GM19035 (cell line): Measurements from ENCODE around the gene ZNF584.

Experiments
- ATAC-seq: cut with Tn5 transposase; IDR thresholded peaks from one replicate; pipeline ENCODE4 v1.9.1; 2021; ENCODE audit not compliant: unreplicated experiment

Gene ZNF584

DNA sequence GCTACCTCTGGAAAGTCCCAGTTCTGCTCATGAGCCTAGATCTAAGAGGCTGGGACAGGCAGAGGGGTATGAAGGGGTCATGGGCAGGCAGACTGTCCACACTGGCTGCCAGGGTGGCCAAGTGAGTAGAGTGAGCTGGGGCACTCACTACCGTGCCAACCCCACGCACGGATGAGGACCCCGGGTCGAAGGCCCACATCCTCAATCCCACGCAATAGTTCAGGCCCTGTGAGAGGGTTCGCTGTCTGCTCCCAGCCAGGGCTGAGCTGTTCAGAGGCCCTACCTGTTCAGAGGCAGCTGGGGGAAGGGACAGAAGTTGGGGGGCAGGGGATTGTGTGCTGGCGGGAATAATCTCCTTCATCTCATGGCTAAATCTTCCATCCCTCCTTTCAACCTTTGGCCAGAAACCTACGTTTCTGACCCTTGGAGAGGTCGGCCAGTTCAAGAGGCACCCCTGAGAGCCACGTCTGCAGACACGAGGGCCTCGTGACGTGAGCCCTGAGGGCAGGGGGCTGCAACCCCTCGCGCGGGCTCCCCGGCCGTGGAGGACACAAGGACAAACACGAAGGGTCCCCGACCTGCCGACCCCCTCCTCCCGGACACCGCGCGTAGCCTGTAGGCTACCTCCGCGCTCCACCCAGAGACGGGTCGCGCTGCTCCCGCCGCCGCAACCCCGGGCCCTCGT lies 22.4 kb upstream of the ZNF584 start:
- ATAC-seq = peak; percentile 5

DNA sequence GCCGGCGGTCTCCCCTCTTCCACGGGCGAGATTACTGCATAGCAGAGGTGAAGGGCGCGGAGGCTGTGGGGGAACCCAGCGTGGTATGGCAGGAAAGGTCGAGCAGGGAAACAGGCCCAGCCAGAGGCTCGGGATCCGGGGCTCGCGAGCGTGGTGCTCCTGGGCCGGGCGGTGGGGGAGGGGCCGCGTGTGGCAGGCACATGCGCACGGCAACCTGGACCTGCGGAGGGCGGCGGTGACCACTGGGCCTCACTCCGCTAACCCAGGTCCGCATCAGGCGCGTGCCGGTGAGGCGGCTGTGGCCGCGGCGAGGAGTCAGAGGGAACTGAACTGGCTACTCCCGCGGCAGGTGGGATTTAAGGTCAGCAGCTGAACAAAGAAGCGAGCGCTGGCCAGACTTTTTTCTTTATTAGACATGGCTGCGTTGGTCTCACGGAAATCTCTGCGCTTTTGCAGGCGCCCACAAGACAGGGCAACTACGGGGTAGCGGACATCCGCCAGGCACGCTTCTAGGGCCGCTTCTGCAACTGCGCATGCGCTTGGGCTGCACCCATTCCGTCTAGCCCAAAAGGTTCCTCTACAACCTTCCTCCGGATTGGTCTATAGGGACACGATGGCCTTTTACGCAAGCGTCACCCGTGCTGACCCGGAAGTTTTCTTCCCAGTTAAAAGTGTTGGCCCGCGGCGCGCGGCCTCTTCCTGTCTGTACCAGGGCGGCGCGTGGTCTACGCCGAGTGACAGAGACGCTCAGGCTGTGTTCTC lies 21.7 kb upstream of the ZNF584 start, which contains the start of gene RPS5:
Gene RPS5, plus strand, starts transcription at position 694 of the 762 bp plus-strand sequence. CDS start 869 bp downstream, outside the sequence.
- ATAC-seq = peak; percentile 79

DNA sequence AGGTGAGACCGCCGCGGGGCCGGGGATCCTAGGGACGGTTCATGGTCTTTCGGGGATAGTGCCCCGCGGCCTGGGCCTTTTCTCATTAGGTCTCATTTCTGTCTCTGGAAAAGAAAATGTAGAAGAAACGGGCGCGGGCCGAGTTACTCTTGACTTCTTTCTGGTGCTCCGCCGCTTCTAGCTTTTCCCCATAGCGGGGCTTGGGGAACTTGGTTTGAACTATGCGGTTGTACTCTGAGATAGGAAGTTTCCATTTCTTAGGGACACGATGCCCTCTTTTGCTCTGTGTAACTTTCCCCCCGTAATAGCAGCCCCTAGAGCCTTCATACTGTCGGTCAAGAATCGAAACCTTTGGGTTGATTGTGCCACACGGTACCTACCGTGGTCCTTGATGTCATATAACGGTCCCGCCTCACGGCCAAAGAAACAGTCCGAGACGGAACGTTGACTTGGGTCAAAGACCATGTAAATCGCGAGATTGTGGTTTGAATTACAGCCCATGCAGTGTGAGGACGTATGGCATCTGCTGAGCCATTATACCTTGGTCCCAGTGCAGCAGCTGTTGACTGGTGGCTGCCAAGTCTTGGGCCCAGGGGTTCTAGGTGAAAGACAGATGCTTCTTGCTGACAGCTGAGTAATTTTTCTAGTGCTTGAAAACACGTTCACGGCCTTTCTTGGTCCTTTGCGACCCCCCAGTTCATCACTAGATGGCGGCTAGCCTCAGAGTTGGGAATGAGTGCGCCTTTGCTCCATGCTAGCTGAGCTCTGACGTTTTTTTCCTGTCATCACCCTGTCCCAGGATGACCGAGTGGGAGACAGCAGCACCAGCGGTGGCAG lies 20.9 kb upstream of the ZNF584 start:
- ATAC-seq = no peak

DNA sequence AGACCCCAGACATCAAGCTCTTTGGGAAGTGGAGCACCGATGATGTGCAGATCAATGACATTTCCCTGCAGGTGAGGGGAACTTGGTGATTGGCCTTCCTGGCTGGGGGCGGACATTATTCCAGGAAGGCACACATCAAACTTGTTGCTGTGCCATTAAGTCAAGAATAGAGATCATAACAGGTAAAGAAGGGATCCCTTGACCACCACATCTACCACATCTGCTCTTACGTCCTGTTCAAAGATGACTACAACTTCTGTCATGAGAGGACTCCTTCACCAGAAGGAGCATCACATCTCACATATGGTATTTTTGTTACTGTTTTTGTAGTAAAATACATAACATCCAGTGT lies 20.3 kb upstream of the ZNF584 start:
- ATAC-seq = no peak

DNA sequence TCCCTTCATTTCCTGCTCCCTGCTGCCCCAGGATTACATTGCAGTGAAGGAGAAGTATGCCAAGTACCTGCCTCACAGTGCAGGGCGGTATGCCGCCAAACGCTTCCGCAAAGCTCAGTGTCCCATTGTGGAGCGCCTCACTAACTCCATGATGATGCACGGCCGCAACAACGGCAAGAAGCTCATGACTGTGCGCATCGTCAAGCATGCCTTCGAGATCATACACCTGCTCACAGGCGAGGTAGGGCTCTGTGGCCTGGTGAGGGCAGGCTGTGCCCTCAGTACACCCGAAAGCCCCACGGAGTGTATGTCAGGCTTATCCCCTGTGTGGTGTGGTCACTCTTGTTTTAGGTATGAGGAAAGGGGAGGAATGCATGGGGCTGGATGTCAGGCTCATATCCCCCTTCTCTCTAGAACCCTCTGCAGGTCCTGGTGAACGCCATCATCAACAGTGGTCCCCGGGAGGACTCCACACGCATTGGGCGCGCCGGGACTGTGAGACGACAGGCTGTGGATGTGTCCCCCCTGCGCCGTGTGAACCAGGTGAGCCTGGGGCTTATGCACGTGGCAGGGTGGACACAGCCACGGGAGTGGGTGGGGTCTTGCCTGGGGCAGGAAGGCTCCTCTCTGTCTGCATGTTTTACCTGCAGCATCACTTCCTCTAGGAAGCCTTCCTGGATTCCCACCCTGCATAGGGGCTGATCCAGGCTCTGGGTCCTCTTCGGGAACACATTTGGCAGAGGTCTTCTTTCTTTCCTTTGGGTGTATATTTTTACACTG lies 15.3 kb upstream of the ZNF584 start:
- ATAC-seq = no peak

DNA sequence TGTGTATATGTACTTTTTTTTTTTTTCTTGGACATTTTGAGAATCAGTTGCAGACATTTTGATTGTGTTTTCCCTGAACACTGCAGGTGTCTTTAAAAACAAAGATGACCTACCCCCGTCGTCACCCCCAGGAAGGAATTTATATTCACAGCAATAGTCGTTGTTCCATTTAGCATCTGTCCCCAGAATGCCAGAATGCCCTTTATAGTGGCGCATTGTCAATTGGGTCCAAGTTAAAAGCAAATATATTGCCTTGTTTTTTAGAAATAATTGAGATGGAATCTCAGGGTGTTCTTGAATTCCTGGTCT lies 14.8 kb upstream of the ZNF584 start:
- no peak for ATAC-seq

DNA sequence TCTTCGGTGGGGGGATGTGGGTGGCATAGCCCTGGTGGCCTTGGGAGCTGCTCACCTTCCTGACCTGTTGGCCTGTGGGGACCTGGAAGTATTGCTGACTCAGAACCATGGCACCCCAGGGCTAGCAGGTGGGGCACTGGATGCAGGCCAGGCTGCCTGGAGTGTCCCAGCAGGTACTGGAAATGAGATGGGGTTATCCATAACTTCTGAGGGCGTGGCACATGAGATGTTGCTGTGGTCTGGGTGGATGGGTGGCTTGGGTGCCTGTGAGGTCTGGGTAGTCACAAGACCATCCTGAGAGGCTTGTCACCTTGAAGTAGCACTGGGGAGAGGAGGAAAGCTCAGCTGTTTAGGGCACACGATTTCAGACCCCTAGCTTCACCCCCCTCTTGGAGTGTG lies 13.6 kb upstream of the ZNF584 start:
- ATAC-seq = no peak

DNA sequence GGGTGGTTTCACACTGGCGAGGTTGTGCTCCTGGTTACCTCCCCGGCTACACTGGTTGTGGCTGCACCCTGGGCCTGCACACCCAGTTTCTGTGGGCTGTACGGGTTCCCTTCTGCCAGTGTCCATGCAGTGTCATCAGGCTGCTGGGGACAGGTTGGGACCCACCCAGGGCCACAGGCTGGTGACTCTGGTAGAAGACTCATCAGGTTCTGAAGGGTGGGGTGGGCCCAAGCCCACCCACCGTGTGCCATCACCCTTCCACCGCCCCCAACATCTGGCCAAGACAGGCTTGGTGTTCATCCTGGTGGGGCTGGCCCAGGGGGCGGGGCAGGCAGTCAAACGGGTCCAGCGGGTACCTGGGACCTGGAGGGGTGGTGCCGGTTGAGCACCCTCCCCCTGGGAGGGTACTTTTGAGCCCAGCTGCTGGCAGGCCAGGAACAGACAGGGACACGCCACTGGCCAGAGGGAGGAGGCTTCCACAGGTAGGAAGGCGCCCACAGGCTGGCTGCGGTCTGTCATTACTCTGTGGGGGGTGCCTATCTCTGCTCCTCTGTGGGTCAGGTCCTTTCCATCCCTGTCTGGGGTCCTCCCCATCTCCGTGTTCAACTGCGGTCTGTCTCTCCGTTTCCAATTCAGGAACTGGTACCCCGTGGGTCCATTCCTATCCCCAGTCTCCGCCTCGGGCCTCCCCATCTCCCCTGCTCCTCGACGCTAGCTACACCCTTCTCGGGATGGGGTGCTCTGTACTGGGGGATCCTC lies 13.1 kb upstream of the ZNF584 start, which contains the start of gene RNF225:
Gene RNF225, plus strand, starts transcription at position 437 of the 759 bp plus-strand sequence. CDS start 434 bp downstream, outside the sequence.
- no peak for ATAC-seq

DNA sequence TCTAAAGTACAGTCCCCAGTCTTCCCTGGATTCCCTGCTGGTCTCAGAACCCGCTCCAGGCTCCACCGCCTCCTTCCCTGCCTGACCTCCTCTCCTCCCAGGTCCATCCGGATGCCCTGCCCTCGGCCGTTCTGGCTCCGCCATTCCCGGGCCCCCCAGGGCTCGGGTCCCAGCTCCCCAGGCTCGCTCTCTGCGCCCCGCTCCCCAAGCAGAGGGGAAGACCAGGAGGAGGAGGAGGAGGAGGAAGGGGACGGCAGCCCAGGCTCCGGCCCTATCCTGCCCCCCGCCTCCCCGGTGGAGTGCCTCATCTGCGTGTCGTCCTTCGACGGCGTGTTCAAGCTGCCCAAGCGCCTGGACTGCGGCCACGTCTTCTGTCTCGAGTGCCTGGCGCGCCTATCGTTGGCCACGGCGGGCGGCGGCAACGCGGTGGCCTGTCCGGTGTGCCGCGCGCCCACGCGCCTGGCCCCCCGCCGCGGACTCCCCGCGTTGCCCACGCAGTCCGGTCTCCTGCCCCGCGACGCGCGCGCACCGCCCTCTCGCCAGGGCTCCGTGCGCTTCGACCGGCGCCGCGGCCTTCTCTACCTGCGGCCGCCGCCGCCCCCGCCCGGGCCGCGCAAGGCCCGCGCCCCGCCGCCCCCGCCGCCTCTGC lies 12.3 kb upstream of the ZNF584 start:
- ATAC-seq = no peak

DNA sequence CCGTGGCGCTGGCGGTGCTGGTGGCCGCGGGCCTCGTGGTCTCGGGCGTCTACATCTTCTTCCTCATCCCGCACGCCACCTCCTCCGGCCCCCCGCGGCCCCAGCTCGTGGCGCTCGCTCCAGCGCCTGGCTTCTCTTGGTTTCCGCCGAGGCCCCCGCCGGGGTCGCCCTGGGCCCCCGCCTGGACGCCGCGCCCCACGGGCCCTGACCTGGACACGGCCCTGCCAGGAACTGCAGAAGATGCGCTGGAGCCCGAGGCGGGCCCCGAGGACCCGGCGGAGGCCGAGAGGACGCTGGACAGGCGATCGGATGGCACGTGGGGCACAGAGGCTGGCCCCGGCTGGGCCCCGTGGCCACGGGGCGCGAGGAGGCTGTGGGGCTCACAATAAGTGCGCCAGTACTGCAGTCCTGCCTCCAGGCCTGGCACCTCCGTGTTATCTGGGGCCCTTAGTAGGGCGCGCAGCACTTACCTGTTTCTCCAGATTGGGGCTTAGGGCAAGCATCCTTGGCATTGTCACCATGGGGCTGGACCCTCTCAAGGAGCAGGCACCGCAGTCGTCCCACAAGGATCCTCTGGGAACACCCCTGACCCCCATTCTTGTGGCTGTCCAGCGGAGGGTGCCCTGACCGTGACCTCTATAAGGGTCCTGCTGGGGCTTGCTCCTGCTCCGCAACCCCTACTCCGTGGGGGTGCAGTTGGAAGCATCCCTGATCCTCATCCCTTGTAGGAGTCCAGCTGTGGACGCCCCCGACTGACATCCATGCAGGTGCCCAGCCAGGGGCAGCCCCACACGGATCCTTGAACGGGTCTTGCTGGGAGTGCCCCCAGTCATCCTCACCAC lies 11.5 kb upstream of the ZNF584 start:
- no peak for ATAC-seq

DNA sequence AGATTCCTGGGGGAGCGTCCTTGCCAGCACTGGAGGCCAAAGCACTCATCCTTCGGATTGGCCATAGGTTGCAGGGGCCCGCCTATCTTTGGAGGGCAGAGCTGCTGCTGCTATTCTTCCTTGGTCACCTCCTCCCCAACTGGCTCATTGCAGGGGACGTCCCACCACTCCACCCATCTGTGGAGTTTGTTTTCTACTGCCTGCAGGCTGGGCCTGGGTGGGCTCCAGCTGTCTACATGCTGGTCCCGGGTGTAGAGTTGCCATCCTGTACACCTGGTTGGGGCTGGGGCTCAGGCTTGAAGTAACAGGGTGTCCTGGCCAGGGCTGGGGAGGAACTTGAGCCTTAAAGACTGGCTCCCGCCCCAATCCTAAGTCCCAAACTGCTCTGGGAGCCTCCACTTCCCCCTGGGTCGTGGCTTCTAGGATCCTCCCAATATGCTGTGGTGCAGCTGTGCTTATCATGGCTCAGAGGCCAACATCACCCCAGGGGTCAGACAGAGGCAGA lies 10.9 kb upstream of the ZNF584 start:
- ATAC-seq = no peak

DNA sequence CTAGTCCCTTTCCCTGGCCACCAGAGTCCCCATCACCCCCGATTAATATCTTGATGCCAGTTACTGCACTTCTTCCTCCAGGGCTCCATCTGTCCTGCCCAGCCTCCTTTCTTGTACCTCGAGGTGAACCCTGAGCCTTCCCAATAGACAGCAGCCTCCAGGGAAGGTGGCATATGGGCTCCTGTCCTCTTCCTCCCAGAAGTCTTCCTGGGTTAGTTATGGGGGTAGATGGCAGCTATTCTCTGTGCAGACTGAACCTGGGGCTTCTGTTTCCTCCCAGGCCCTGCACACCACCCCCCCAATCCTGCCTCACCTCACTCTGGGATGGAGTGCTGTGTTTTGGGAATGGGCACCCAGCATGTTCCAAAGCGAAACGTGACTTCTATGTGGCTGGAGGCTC lies 10.4 kb upstream of the ZNF584 start:
- no peak for ATAC-seq

DNA sequence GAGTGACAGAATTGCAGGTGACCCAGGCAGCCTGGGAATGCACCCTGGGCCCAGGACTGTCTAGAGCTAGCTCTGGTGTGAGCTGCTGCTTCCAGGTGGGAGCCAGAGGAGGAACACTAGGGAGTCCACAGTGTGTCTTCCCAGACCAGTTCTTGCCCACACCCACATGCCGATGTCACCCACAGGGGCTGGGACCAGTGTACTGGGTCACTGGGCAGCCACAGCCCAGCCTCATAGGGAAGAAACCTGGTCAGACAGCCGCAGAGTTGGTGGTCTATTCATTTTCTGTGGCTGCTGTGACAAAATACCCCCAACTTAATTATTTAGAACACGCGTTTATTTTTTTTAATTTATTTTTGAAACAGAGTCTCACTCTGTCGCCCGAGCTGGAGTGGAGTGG lies 9.9 kb upstream of the ZNF584 start:
- ATAC-seq = no peak

DNA sequence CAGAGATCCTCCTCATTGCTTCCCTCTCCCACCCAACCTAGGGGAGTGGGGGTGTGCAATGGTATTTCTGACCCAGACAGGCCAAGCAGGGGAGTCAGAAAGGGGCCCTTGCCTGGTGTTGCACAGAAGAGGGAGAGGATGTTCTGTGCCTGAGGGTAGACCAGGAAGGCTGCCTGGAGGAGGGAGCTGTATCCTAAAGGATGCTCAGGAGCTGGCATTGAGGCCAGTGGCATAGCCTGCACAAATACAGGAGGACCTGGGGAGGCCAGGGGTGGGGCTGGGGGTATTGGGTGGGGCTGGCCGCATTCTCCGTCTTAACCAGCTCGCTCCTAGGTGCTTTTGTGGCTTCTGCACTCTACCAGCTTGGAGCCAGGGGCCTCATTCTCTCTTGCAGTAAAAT lies 8.5 kb upstream of the ZNF584 start:
- ATAC-seq = no peak

DNA sequence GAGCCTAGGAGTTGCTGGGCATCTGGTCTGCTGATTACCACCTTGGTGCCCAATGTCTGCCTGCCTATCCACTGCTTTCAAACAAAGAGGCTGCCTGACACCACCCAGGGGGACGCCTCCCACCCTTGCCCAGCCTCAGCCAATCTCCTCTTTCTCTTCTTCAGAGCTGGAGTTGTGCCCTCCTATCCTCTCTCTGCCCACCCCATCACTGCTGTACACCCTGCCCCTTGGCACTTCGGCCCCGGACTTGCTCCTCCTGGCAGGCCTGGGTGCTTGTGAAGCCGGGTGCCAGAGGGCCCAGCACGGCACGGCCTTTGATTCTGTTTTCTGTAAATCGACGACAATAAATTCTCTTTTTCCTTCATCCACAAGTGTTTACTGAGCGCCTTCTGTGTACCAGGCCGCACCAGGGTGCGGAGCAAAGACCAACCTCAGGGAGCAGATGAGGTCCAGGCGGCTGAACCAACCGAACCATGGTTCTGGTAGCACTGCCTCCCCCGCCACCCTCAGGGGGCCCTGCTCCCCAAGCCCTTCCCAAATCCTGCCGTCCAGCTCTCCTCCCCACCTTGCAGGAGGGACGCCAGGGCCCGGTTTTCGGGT lies 8.0 kb upstream of the ZNF584 start:
- ATAC-seq = no peak

DNA sequence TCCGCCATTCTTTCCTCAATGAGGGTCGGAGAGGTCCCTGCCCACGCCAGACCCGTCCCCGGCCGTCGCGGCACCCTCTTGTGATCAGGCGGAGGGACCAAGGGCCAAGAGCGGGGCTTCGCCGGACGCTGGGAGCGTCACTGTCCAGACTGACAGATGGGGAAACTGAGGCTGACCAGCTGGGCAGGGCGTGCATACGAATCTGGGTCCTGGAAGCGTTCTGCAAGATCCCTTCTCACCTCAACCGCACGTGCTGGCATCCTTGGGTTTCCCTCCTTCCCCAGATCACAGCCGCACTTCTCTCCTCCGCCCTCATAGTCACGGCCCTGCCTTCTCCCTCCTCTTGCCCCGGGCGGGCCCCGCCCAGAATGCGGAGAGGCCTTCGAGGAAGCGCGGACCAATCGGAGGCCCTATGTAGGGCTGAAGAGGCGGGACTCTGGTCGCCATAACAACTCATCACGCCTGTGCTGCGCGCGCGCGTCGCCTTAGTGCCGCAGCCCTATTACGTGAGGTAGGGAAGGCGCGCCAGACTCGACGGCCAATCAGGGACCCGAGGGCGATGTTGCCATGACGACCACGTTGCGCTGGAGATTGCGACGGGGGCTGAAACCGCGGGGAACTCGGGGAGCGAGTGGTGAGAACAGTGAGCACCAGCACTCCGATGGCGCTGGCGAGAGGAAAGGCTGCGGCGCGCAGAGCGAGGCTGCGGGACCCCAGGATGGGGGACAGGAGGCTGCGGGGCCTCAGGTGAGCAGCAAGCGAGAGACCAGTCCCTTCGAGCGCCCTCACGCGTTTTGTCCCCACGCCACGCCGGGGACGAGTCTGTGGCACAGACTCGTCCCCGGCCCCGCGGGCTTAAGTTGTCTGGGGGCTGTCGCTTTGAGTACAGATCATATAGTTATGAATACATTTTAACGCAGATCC lies 7.3 kb upstream of the ZNF584 start:
- ATAC-seq = peak; percentile 99

DNA sequence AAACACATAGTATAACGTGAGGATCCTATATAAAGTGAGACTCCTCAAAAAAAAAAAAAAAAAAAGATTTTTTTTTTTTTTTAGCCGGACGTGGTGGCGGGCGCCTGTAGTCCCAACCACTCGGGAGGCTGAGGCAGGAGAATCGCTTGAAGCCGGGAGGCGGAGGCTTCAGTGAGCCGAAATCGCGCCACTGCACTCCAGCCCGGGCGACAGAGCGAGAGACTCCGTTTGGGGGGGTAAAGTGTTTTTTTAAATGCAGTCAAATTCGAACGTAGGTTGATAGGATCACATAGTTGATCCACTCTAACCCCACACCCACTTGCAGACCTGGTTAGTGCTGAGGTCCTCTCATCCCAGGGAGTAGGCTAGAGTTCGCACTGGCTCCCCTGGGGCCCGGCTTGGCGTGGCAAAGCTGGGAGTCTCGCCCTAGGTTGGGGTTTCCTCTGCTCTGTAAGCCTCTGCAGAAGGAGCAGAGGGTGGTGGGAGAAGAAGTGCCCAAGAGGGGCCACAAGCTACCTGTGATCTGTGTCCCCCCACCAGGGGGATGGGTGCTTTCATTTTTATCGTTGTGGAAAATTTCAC lies 6.5 kb upstream of the ZNF584 start:
- no peak for ATAC-seq
